ENCODE measurements around the gene KAZN.
"Not testable (repeated sequence)": the region's sequence is repeated elsewhere in the genome, so short reads cannot be mapped to it uniquely, and the experiment has no call there.

KAZN gene

GRCh38 chr1:15022048-15022447, 423.6 kb downstream of the KAZN start:
- no peak for DNase-seq

- no peak for DNase-seq
These were observed 424.7 kb downstream of the KAZN start for GRCh38 chr1:15023205-15023604.

- no peak for DNase-seq
These were observed 425.5 kb downstream of the KAZN start for GRCh38 chr1:15023976-15024375.

GRCh38 chr1:15026117-15026489, 427.6 kb downstream of the KAZN start:
- no peak for DNase-seq

GRCh38 chr1:15027515-15027986, 429.1 kb downstream of the KAZN start:
- DNase-seq = peak; percentile 67

GRCh38 chr1:15028102-15028501, 429.6 kb downstream of the KAZN start:
- DNase-seq = no peak

- DNase-seq = no peak
These were observed 430.1 kb downstream of the KAZN start for GRCh38 chr1:15028616-15029015.

- no peak for DNase-seq
These were observed 430.6 kb downstream of the KAZN start for GRCh38 chr1:15029036-15029435.

GRCh38 chr1:15029786-15030185, 431.3 kb downstream of the KAZN start:
- DNase-seq = no peak

- DNase-seq = no peak
These were observed 432.9 kb downstream of the KAZN start for GRCh38 chr1:15031251-15031933.

- DNase-seq = no peak
These were observed 434.8 kb downstream of the KAZN start for GRCh38 chr1:15033264-15033663.

GRCh38 chr1:15034656-15035055, 436.2 kb downstream of the KAZN start:
- DNase-seq = no peak

- no peak for DNase-seq
These were observed 436.8 kb downstream of the KAZN start for GRCh38 chr1:15035236-15035635.

GRCh38 chr1:15036101-15036500, 437.6 kb downstream of the KAZN start:
- DNase-seq = no peak

GRCh38 chr1:15038232-15039016, 439.9 kb downstream of the KAZN start:
- DNase-seq = no peak

- DNase-seq = no peak
These were observed 440.6 kb downstream of the KAZN start for GRCh38 chr1:15039017-15039648.

GRCh38 chr1:15039901-15040300, 441.4 kb downstream of the KAZN start:
- DNase-seq = no peak

- DNase-seq = not testable (repeated sequence)
These were observed 442.2 kb downstream of the KAZN start for GRCh38 chr1:15040685-15041084.

GRCh38 chr1:15042866-15043265, 444.4 kb downstream of the KAZN start:
- DNase-seq = no peak

- no peak for DNase-seq
These were observed 445.4 kb downstream of the KAZN start for GRCh38 chr1:15043934-15044333.

- no peak for DNase-seq
These were observed 446.6 kb downstream of the KAZN start for GRCh38 chr1:15045123-15045522.

- peak; percentile 75 for DNase-seq
These were observed 448.1 kb downstream of the KAZN start for GRCh38 chr1:15046487-15047165.

- no peak for DNase-seq
These were observed 448.8 kb downstream of the KAZN start for GRCh38 chr1:15047237-15047636.
